Neural cell (in vitro differentiated cells): Measurements from ENCODE around the gene RIN3. TPM values are rescaled to one million over a fixed set of nuclear protein-coding genes. Genes with fewer than 3 reads are reported as not detected.

Experiments
- H2AFZ ChIP-seq: fragments of 200-600, 300-800 bp; sonication (generic), shearing (Covaris generic); 2 replicates; pipeline ENCODE4 v1.6.0; 2014; ENCODE audit warnings: low read depth, mild to moderate bottlenecking, antibody characterized with exemption, low read length, moderate library complexity
- H3F3A ChIP-seq: fragments of 200-600 bp; shearing (Covaris generic); 2 replicates; pipeline ENCODE4 v1.6.1; 2016; ENCODE audit warnings: mild to moderate bottlenecking, moderate library complexity, mixed read lengths, antibody characterized with exemption, low read length; ENCODE audit not compliant: insufficient read depth, poor library complexity, severe bottlenecking
- H3K27ac ChIP-seq: fragments of 200-600, 300-800 bp; sonication (generic), shearing (Covaris generic); 2 replicates; pipeline ENCODE4 v1.5.1; 2014; ENCODE audit warnings: mild to moderate bottlenecking, low read length, moderate library complexity
- H3K27me3 ChIP-seq: fragments of 300-800, 200-600 bp; sonication (generic), shearing (Covaris generic); 2 replicates; pipeline ENCODE4 v1.6.0; 2014; ENCODE audit warnings: mild to moderate bottlenecking, low read depth, low read length, moderate library complexity; ENCODE audit not compliant: insufficient read depth
- H3K36me3 ChIP-seq: fragments of 300-800, 200-600 bp; sonication (generic), shearing (Covaris generic); 2 replicates; pipeline ENCODE4 v1.5.1; 2014; ENCODE audit warnings: mild to moderate bottlenecking, antibody characterized with exemption, low read length, moderate library complexity; ENCODE audit not compliant: insufficient read depth
- H3K4me2 ChIP-seq: fragments of 300-800, 200-600 bp; sonication (generic), shearing (Covaris generic); 2 replicates; pipeline ENCODE4 v1.6.0; 2014; ENCODE audit warnings: mild to moderate bottlenecking, low read length
- H3K4me3 ChIP-seq: fragments of 300-800, 200-600 bp; sonication (generic), shearing (Covaris generic); 2 replicates; pipeline ENCODE4 v1.5.1; 2014; ENCODE audit warnings: mild to moderate bottlenecking, low read length, moderate library complexity
- H3K79me2 ChIP-seq: fragments of 200-600 bp; shearing (Covaris generic); replicated peaks from 2 replicates; pipeline ENCODE4 v1.6.0; 2014; ENCODE audit warnings: mild to moderate bottlenecking, low read length, moderate library complexity; ENCODE audit not compliant: insufficient read depth
- H3K9ac ChIP-seq: fragments of 300-800, 200-600 bp; sonication (generic), shearing (Covaris generic); 2 replicates; pipeline ENCODE4 v1.6.1; 2016; ENCODE audit warnings: mild to moderate bottlenecking, low read length, mixed read lengths
- H3K9me2 ChIP-seq: fragments of 200-600 bp; shearing (Covaris generic); 2 replicates; pipeline ENCODE4 v1.6.1; 2016; ENCODE audit warnings: mild to moderate bottlenecking, low read length, mixed read lengths; ENCODE audit not compliant: insufficient read depth
- H3K9me3 ChIP-seq: fragments of 200-600, 300-800 bp; sonication (generic), shearing (Covaris generic); 2 replicates; pipeline ENCODE4 v1.6.1; 2016; ENCODE audit warnings: mild to moderate bottlenecking, mixed run types, low read length, moderate library complexity, mixed read lengths
- H4K20me1 ChIP-seq: fragments of 200-600 bp; shearing (Covaris generic); 2 replicates; pipeline ENCODE4 v1.6.1; 2016; ENCODE audit warnings: mild to moderate bottlenecking, mixed run types; ENCODE audit not compliant: insufficient read depth
- CTCF ChIP-seq: fragments of 450-650 bp; IDR thresholded peaks from 2 replicates; pipeline ENCODE4 v1.5.1; 2014; ENCODE audit warnings: antibody characterized with exemption, mild to moderate bottlenecking, moderate library complexity; ENCODE audit not compliant: poor library complexity, severe bottlenecking
- EP300 ChIP-seq: fragments of 450-650 bp; conservative IDR thresholded peaks from 2 replicates; pipeline ENCODE4 v1.6.1; 2014; ENCODE audit warnings: antibody characterized with exemption, mild to moderate bottlenecking, moderate library complexity; ENCODE audit not compliant: poor library complexity, severe bottlenecking
- EZH2 ChIP-seq: fragments of 200-600, 300-800 bp; shearing (Covaris generic), sonication (generic); IDR thresholded peaks from 2 replicates; pipeline ENCODE4 v1.6.1; 2014; ENCODE audit warnings: antibody characterized with exemption, low read length, borderline replicate concordance, mild to moderate bottlenecking; ENCODE audit not compliant: insufficient read depth, poor library complexity, severe bottlenecking
- MXI1 ChIP-seq: fragments of 450-650 bp; conservative IDR thresholded peaks from 2 replicates; pipeline ENCODE4 v1.6.1; 2014; ENCODE audit warnings: antibody characterized with exemption, mild to moderate bottlenecking; ENCODE audit not compliant: poor library complexity, severe bottlenecking
- POLR2AphosphoS5 ChIP-seq: IDR thresholded peaks from 2 replicates; pipeline ENCODE4 v1.6.1; 2012
- RAD21 ChIP-seq: fragments of 450-650 bp; conservative IDR thresholded peaks from 2 replicates; pipeline ENCODE4 v1.6.1; 2014; ENCODE audit warnings: antibody characterized with exemption, mild to moderate bottlenecking, moderate library complexity
- REST ChIP-seq: IDR thresholded peaks from 2 replicates; pipeline ENCODE4 v1.6.1; 2012; ENCODE audit warnings: borderline replicate concordance
- SMC3 ChIP-seq: fragments of 450-650 bp; conservative IDR thresholded peaks from 2 replicates; pipeline ENCODE4 v1.6.1; 2014; ENCODE audit warnings: antibody characterized with exemption, mild to moderate bottlenecking, moderate library complexity; ENCODE audit not compliant: poor library complexity
- TAF1 ChIP-seq: IDR thresholded peaks from 2 replicates; pipeline ENCODE4 v1.6.1; 2012; ENCODE audit warnings: low read depth
- polyA plus RNA-seq: library from polyadenylated mRNA; depleted of rRNA; stranded (reverse); fragments of >200 nt; gene quantifications from 2 replicates; pipeline ENCODE4 v1.2.3, GENCODE V29; 2014

Gene RIN3
- polyA plus RNA-seq, 1 donor from 2014 or later, result not detected

- Histone ChIP-seq H3K9me2 (no peaks in the 10 kb centered on the region), H3K36me3 (no peaks in the 10 kb centered on the region), H3K27me3 (no peaks in the 10 kb centered on the region), H3K4me2 (no peak overlapping the region), H3K27ac (no peak overlapping the region), H2AFZ (no peak overlapping the region), H3K9ac (no peak overlapping the region), H4K20me1 (no peaks in the 10 kb centered on the region), H3K4me3 (no peak overlapping the region), H3K79me2 (no peaks in the 10 kb centered on the region), H3F3A (no peaks in the 10 kb centered on the region), H3K9me3 (no peaks in the 10 kb centered on the region)
- TF ChIP-seq POLR2AphosphoS5, result no peak
- TF ChIP-seq TAF1, result no peak
- no peak for TF ChIP-seq RAD21
- TF ChIP-seq MXI1, result no peak
- TF ChIP-seq CTCF, result no peak
Measured at GRCh38 chr14:92622311-92622710, 108.7 kb downstream of the RIN3 start.

- no peak for TF ChIP-seq EZH2
- TF ChIP-seq RAD21, result no peak
- TF ChIP-seq POLR2AphosphoS5, result no peak
- TF ChIP-seq CTCF, result no peak
- TF ChIP-seq SMC3, result no peak
- no peak for TF ChIP-seq TAF1
- TF ChIP-seq REST, result no peak
- no peak for TF ChIP-seq EP300
- TF ChIP-seq MXI1, result no peak
- no peak overlapping the region for H3K27ac ChIP-seq
- no peaks in the 10 kb centered on the region for H3K9me3 ChIP-seq
- H3K9me2 ChIP-seq, result no peaks in the 10 kb centered on the region
- no peak overlapping the region for H2AFZ ChIP-seq
- H3F3A ChIP-seq, result no peaks in the 10 kb centered on the region
- no peak overlapping the region for H3K9ac ChIP-seq
- no peaks in the 10 kb centered on the region for H4K20me1 ChIP-seq
- no peaks in the 10 kb centered on the region for H3K79me2 ChIP-seq
- H3K36me3 ChIP-seq, result no peaks in the 10 kb centered on the region
- H3K4me3 ChIP-seq, result no peak overlapping the region
- no peaks in the 10 kb centered on the region for H3K27me3 ChIP-seq
- no peak overlapping the region for H3K4me2 ChIP-seq
Measured at GRCh38 chr14:92624764-92625163, 111.2 kb downstream of the RIN3 start.
